ENCODE results near the gene ANTXR2.
"Not testable (repeated sequence)": the region's sequence is repeated elsewhere in the genome, so short reads cannot be mapped to it uniquely, and the experiment has no call there.

ANTXR2 gene

GRCh38 chr4:80015407-80016189, 57.4 kb downstream of the ANTXR2 start:
- no peak for DNase-seq

GRCh38 chr4:80014531-80014930, 58.5 kb downstream of the ANTXR2 start:
- DNase-seq, result no peak

- DNase-seq, result no peak
Observed at GRCh38 chr4:80012291-80012690, 60.7 kb downstream of the ANTXR2 start.

GRCh38 chr4:80011636-80012236, 61.3 kb downstream of the ANTXR2 start:
- no peak for DNase-seq

- no peak for DNase-seq
Observed at GRCh38 chr4:80010316-80010715, 62.7 kb downstream of the ANTXR2 start.

- no peak for DNase-seq
Observed at GRCh38 chr4:80009806-80010205, 63.2 kb downstream of the ANTXR2 start.

- no peak for DNase-seq
Observed at GRCh38 chr4:80008971-80009370, 64.1 kb downstream of the ANTXR2 start.

- DNase-seq, result no peak
Observed at GRCh38 chr4:80008351-80008750, 64.7 kb downstream of the ANTXR2 start.

GRCh38 chr4:80007745-80008149, 65.3 kb downstream of the ANTXR2 start:
- DNase-seq, result no peak

GRCh38 chr4:80006935-80007744, 65.9 kb downstream of the ANTXR2 start:
- no peak for DNase-seq

- no peak for DNase-seq
Observed at GRCh38 chr4:80005863-80006262, 67.2 kb downstream of the ANTXR2 start.

GRCh38 chr4:80004319-80004718, 68.7 kb downstream of the ANTXR2 start:
- no peak for DNase-seq

- DNase-seq, result not testable (repeated sequence)
Observed at GRCh38 chr4:80002559-80002958, 70.5 kb downstream of the ANTXR2 start.

- not testable (repeated sequence) for DNase-seq
Observed at GRCh38 chr4:79999048-79999447, 74.0 kb downstream of the ANTXR2 start.

GRCh38 chr4:79998201-79998600, 74.8 kb downstream of the ANTXR2 start:
- no peak for DNase-seq

GRCh38 chr4:79996851-79997250, 76.2 kb downstream of the ANTXR2 start:
- DNase-seq, result no peak

- no peak for DNase-seq
Observed at GRCh38 chr4:79993476-79993875, 79.6 kb downstream of the ANTXR2 start.

GRCh38 chr4:79991601-79992000, 81.4 kb downstream of the ANTXR2 start:
- DNase-seq, result no peak

- not testable (repeated sequence) for DNase-seq
Observed at GRCh38 chr4:79991100-79991499, 81.9 kb downstream of the ANTXR2 start.

- DNase-seq, result no peak
Observed at GRCh38 chr4:79987401-79987800, 85.6 kb downstream of the ANTXR2 start.

GRCh38 chr4:79983431-79983830, 89.6 kb downstream of the ANTXR2 start:
- DNase-seq, result no peak

- DNase-seq, result no peak
Observed at GRCh38 chr4:79982601-79983322, 90.3 kb downstream of the ANTXR2 start.

- DNase-seq, result no peak
Observed at GRCh38 chr4:79980448-79980847, 92.6 kb downstream of the ANTXR2 start.
